ENCODE data around the gene CES2.
"Not testable (repeated sequence)": the region's sequence is repeated elsewhere in the genome, so short reads cannot be mapped to it uniquely, and the experiment has no call there.

Gene CES2

DNA sequence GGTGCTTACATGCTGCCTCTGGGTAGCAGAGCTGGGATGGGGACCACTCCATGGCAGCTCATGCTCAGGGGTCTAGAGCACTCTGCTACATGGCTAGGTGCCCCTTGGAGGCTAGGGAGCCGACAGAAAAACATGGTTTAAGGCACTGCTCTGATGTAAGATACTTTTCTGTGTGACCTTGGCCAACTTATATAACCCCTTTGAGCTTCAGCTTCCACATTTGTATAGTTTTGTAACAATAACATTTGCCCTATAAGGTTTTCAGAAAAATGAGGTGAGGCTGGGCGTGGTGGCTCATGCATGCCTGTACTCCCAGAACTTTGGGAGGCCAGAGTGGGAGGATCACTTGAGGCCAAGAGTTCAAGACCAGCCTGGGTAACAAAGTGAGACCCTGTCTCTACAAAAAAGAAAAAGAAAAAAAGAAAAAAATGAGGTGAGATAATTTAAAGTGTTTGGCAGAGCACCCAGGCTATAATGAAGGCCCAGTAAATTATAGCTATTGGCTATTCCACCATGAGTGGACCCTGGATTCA is 56.3 kb downstream of the CES2 start:
- no peak for DNase-seq

DNA sequence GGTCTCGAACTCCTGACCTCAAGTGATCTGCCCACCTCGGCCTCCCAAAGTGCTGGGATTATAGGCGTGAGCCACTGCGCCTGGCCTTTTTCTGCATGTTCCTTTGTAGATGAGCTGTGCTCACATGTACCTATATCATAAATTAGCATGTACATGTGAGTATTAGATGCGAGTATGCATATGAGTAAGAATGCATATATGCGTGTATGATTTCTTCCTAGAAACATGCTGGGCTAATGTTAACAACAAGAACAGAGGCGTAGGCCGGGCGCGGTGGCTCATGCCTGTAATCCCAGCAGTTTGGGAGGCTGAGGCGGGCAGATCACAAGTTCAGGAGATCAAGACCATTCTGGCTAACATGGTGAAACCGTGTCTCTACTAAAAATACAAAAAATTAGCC is 58.2 kb downstream of the CES2 start:
- not testable (repeated sequence) for DNase-seq

All from hippocampal formation (tissue), 2 donors.